Rectal smooth muscle tissue (tissue), 1 donor: Measurements from ENCODE around the gene ITSN2.

ENCODE experiments used
- H3K27ac ChIP-seq: one replicate; pipeline ENCODE4 v1.7.0; 2013; ENCODE audit warnings: low read depth, low read length, inconsistent platforms
- H3K27me3 ChIP-seq: one replicate; pipeline ENCODE4 v1.7.0; 2013; ENCODE audit warnings: low read length; ENCODE audit not compliant: control insufficient read depth, insufficient read depth
- H3K36me3 ChIP-seq: one replicate; pipeline ENCODE4 v1.7.0; 2013; ENCODE audit warnings: low read length; ENCODE audit not compliant: control insufficient read depth, insufficient read depth
- H3K4me1 ChIP-seq: one replicate; pipeline ENCODE4 v1.7.0; 2013; ENCODE audit warnings: low read length; ENCODE audit not compliant: control insufficient read depth, insufficient read depth
- H3K4me3 ChIP-seq: one replicate; pipeline ENCODE4 v1.7.0; 2013; ENCODE audit warnings: low read length
- H3K9ac ChIP-seq: one replicate; pipeline ENCODE4 v1.7.0; 2013; ENCODE audit warnings: low read length

Gene ITSN2

GRCh38 chr2:24385366-24385765 is 25.0 kb upstream of the ITSN2 start:
- Histone ChIP-seq H3K36me3 (no peaks in the 10 kb centered on the region), H3K4me3 (no peak overlapping the region)

GRCh38 chr2:24382363-24383073 is 22.2 kb upstream of the ITSN2 start:
- H3K9ac ChIP-seq = no peak overlapping the region

More at GRCh38 chr2:24385366-24385765, 25.0 kb upstream of the ITSN2 start:
- no peak overlapping the region for H3K27ac ChIP-seq
- H3K27me3 ChIP-seq = no peaks in the 10 kb centered on the region
- H3K4me1 ChIP-seq = no peaks in the 10 kb centered on the region
- H3K9ac ChIP-seq = no peak overlapping the region

GRCh38 chr2:24380820-24381219 is 20.5 kb upstream of the ITSN2 start:
- Histone ChIP-seq H3K27me3 (no peaks in the 10 kb centered on the region), H3K27ac (no peak overlapping the region), H3K4me1 (no peaks in the 10 kb centered on the region), H3K9ac (no peak overlapping the region), H3K36me3 (no peaks in the 10 kb centered on the region), H3K4me3 (no peak overlapping the region)

More at GRCh38 chr2:24382363-24383073, 22.2 kb upstream of the ITSN2 start:
- Histone ChIP-seq H3K36me3 (no peaks in the 10 kb centered on the region), H3K27me3 (no peaks in the 10 kb centered on the region), H3K27ac (no peak overlapping the region), H3K4me1 (no peaks in the 10 kb centered on the region), H3K4me3 (no peak overlapping the region)

GRCh38 chr2:24375349-24376087 is 15.2 kb upstream of the ITSN2 start:
- Histone ChIP-seq H3K9ac (no peak overlapping the region), H3K36me3 (no peaks in the 10 kb centered on the region), H3K4me1 (no peaks in the 10 kb centered on the region), H3K27me3 (no peaks in the 10 kb centered on the region), H3K27ac (no peak overlapping the region), H3K4me3 (no peak overlapping the region)

GRCh38 chr2:24374301-24374700 is 14.0 kb upstream of the ITSN2 start:
- H3K27ac ChIP-seq = no peak overlapping the region
- H3K27me3 ChIP-seq = no peaks in the 10 kb centered on the region
- H3K4me1 ChIP-seq = no peaks in the 10 kb centered on the region
- H3K36me3 ChIP-seq = no peaks in the 10 kb centered on the region
- H3K9ac ChIP-seq = no peak overlapping the region
- no peak overlapping the region for H3K4me3 ChIP-seq

- no peaks in the 10 kb centered on the region for H3K27me3 ChIP-seq
- no peaks in the 10 kb centered on the region for H3K4me1 ChIP-seq
- H3K27ac ChIP-seq = no peak overlapping the region
- no peaks in the 10 kb centered on the region for H3K36me3 ChIP-seq
- no peak overlapping the region for H3K4me3 ChIP-seq
- H3K9ac ChIP-seq = no peak overlapping the region
These were observed 11.7 kb upstream of the ITSN2 start for GRCh38 chr2:24372033-24372432.

- H3K9ac ChIP-seq = no peak overlapping the region
- no peaks in the 10 kb centered on the region for H3K4me1 ChIP-seq
- H3K27ac ChIP-seq = no peak overlapping the region
- no peaks in the 10 kb centered on the region for H3K36me3 ChIP-seq
- no peak overlapping the region for H3K4me3 ChIP-seq
- no peaks in the 10 kb centered on the region for H3K27me3 ChIP-seq
These were observed 5.5 kb upstream of the ITSN2 start for GRCh38 chr2:24365826-24366225.

- Histone ChIP-seq H3K4me3 (no peak overlapping the region), H3K27me3 (no peaks in the 10 kb centered on the region), H3K36me3 (no peaks in the 10 kb centered on the region), H3K9ac (no peak overlapping the region), H3K4me1 (no peaks in the 10 kb centered on the region), H3K27ac (no peak overlapping the region)
These were observed 4.7 kb upstream of the ITSN2 start for GRCh38 chr2:24365051-24365450.

GRCh38 chr2:24363301-24363700 is 3.0 kb upstream of the ITSN2 start:
- Histone ChIP-seq H3K4me3 (no peak overlapping the region), H3K4me1 (peaks cover 6% of the 10 kb centered on the region), H3K9ac (no peak overlapping the region), H3K36me3 (no peaks in the 10 kb centered on the region), H3K27me3 (no peaks in the 10 kb centered on the region), H3K27ac (no peak overlapping the region)

GRCh38 chr2:24362253-24362652 is 1.9 kb upstream of the ITSN2 start:
- Histone ChIP-seq H3K4me1 (peaks cover 6% of the 10 kb centered on the region), H3K27ac (no peak overlapping the region), H3K9ac (no peak overlapping the region), H3K36me3 (no peaks in the 10 kb centered on the region), H3K27me3 (no peaks in the 10 kb centered on the region), H3K4me3 (no peak overlapping the region)

- peak overlapping the region; percentile 86 for H3K4me3 ChIP-seq
- H3K27me3 ChIP-seq = no peaks in the 10 kb centered on the region
- no peaks in the 10 kb centered on the region for H3K36me3 ChIP-seq
- H3K4me1 ChIP-seq = peaks cover 6% of the 10 kb centered on the region
- H3K9ac ChIP-seq = peak overlapping the region; percentile 98
- peak overlapping the region; percentile 94 for H3K27ac ChIP-seq
These were observed 611 bp upstream of the ITSN2 start for GRCh38 chr2:24360963-24361330.

- H3K36me3 ChIP-seq = no peaks in the 10 kb centered on the region
- H3K9ac ChIP-seq = peak overlapping the region; percentile 98
- peak overlapping the region; percentile 94 for H3K27ac ChIP-seq
- H3K4me1 ChIP-seq = peaks cover 6% of the 10 kb centered on the region
- H3K27me3 ChIP-seq = no peaks in the 10 kb centered on the region
- H3K4me3 ChIP-seq = peak overlapping the region; percentile 86
These were observed 947 bp downstream of the ITSN2 start for GRCh38 chr2:24359129-24360049.
